ENCODE data around the gene PACS1. TPM values are rescaled to one million over a fixed set of nuclear protein-coding genes. Genes with fewer than 3 reads are reported as not detected.

The PACS1 gene
- total RNA-seq, 1 donor from 2014 or later = 49.9 TPM

- H3K4me1 Mint-ChIP-seq (ENCODE audit: unreplicated experiment) = no peaks in the 10 kb centered on the region
- TF ChIP-seq, protein P1, sequence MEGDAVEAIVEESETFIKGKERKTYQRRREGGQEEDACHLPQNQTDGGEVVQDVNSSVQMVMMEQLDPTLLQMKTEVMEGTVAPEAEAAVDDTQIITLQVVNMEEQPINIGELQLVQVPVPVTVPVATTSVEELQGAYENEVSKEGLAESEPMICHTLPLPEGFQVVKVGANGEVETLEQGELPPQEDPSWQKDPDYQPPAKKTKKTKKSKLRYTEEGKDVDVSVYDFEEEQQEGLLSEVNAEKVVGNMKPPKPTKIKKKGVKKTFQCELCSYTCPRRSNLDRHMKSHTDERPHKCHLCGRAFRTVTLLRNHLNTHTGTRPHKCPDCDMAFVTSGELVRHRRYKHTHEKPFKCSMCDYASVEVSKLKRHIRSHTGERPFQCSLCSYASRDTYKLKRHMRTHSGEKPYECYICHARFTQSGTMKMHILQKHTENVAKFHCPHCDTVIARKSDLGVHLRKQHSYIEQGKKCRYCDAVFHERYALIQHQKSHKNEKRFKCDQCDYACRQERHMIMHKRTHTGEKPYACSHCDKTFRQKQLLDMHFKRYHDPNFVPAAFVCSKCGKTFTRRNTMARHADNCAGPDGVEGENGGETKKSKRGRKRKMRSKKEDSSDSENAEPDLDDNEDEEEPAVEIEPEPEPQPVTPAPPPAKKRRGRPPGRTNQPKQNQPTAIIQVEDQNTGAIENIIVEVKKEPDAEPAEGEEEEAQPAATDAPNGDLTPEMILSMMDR (conservative IDR thresholded peaks at IDR 0.05) = no peak
- no peak for DNase-seq (ENCODE audit: extremely low spot score, unreplicated experiment)
- no peaks in the 10 kb centered on the region for H3K27me3 Mint-ChIP-seq
- no peaks in the 10 kb centered on the region for H3K9me3 Mint-ChIP-seq
- H3K36me3 Mint-ChIP-seq = peaks cover 50% of the 10 kb centered on the region
- no peak overlapping the region for H3K27ac Mint-ChIP-seq
- H3K4me3 Mint-ChIP-seq = no peak overlapping the region
Measured at GRCh38 chr11:66061268-66061667, 8.8 kb upstream of the PACS1 start.

DNA sequence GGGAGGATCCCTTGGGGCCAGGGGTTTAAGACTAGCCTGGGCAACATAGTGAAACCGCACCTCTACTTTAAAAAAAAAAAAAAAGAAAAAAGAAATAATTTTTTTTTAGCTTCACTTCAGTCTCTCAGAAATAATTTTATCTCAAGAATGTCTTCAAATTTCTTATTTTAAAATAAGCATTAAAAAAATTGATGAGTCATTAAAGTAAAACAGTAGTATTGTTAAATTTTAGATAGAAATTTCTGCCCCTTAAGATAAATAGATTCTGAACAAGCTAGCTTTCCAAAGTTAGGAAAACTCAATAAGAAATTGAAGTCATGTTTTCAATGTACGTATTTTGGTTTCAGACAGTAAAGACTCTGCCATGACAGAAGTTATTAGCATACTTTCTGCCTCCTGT, 7.7 kb upstream of the PACS1 start:
- Mint-ChIP-seq H3K27ac (no peak overlapping the region), H3K36me3 (peaks cover 58% of the 10 kb centered on the region)

DNA sequence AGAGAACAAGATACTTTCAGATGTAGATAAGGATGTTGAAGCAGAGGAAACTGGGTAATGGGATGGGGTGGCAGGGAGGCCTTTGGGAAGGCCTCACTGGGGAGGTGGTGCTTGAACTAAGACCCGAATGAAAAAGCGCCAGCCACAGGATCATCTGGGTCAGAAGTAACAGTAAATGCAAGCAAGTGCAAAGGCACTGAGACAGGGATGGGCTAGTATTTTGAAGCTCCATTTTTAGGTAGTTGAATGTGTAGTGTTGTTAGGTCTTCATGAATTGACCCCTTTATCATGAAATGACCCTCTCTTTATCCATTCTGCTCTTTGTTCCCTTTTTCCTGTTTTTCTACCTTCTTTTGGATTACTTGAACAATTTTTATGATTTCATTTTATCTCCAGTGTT, 6.2 kb upstream of the PACS1 start:
- no peaks in the 10 kb centered on the region for H3K9me3 Mint-ChIP-seq
- H3K4me1 Mint-ChIP-seq (ENCODE audit: unreplicated experiment) = peaks cover 7% of the 10 kb centered on the region
- no peak overlapping the region for H3K27ac Mint-ChIP-seq
- H3K27me3 Mint-ChIP-seq = no peaks in the 10 kb centered on the region
- H3K4me3 Mint-ChIP-seq = no peak overlapping the region
- peaks cover 61% of the 10 kb centered on the region for H3K36me3 Mint-ChIP-seq
- DNase-seq (ENCODE audit: extremely low spot score, unreplicated experiment) = no peak
- TF ChIP-seq, protein P1 (conservative IDR thresholded peaks at IDR 0.05) = no peak

More for the DNA sequence above, 7.7 kb upstream of the PACS1 start:
- DNase-seq (ENCODE audit: extremely low spot score, unreplicated experiment) = no peak
- Mint-ChIP-seq H3K4me1 (ENCODE audit: unreplicated experiment) (no peaks in the 10 kb centered on the region), H3K9me3 (no peaks in the 10 kb centered on the region), H3K4me3 (no peak overlapping the region), H3K27me3 (no peaks in the 10 kb centered on the region)
- TF ChIP-seq, protein P1 (conservative IDR thresholded peaks at IDR 0.05) = no peak

DNA sequence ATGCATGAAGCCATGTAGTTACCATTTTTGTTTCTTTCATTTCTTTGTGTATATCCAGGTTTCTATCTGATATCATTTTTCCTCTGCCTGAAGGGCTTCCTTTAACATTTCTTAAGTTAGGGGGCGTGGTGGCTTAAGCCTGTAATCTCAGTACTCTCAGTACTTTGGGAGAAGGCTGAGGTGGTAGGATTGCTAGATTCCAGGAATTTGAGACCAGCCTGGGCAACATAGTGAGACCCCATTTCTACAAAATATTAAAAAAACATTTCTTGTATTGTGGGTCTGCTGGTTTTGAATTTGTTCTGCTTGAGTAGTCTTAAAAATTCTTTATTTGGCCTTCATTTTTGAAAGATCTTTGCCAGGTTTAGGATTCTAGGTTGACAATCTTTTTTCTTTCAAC, 5.5 kb upstream of the PACS1 start:
- Mint-ChIP-seq H3K36me3 (peaks cover 66% of the 10 kb centered on the region), H3K27ac (no peak overlapping the region), H3K4me3 (no peak overlapping the region), H3K4me1 (ENCODE audit: unreplicated experiment) (peaks cover 14% of the 10 kb centered on the region), H3K9me3 (no peaks in the 10 kb centered on the region), H3K27me3 (no peaks in the 10 kb centered on the region)
- TF ChIP-seq, protein P1 (conservative IDR thresholded peaks at IDR 0.05) = no peak
- DNase-seq (ENCODE audit: extremely low spot score, unreplicated experiment) = no peak

DNA sequence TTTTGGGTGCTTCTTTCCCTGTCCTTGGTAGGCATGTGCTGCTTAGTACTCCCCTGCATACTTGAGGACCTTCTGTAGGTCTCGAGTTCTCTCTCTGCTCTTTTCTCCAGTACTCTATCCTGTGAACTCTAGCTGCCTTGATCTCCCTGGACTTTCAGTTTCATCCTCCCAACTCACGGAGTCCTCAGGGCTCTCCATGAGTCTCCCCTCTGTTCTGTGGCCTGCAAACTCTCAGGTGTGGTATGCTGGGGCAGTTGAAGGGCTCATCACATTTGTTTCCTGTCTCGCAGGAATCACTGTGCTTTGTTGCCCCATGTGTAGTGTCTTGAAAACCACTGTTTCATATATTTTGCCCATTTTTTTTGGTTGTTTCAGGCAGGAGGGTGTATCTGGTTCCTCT, 3.3 kb upstream of the PACS1 start:
- no peaks in the 10 kb centered on the region for H3K27me3 Mint-ChIP-seq
- TF ChIP-seq, protein P1 (conservative IDR thresholded peaks at IDR 0.05) = no peak
- peaks cover 53% of the 10 kb centered on the region for H3K36me3 Mint-ChIP-seq
- DNase-seq (ENCODE audit: extremely low spot score, unreplicated experiment) = no peak
- H3K27ac Mint-ChIP-seq = peak overlapping the region; percentile 55
- H3K4me3 Mint-ChIP-seq = no peak overlapping the region
- H3K4me1 Mint-ChIP-seq (ENCODE audit: unreplicated experiment) = peaks cover 22% of the 10 kb centered on the region
- H3K9me3 Mint-ChIP-seq = no peaks in the 10 kb centered on the region

DNA sequence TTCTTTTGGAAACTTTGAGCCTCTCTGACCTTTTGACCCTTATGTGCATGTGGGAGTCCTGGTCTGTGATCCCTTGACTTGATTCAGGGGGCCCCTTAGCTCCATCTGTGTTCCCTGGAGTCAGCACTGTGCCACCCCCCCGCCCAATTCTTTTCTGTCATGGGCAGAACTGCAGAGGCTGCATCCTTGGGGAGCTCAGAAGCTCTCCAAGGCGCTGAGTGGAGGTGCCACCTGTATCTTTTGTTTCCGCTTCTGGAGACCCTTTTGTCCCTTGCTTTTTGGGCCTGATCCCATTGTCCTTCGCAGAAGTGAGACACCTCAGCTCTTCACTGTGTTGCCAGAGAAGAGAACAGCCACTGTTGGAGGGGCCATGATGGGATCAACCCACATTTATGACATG, 2.4 kb upstream of the PACS1 start:
- H3K4me3 Mint-ChIP-seq = peak overlapping the region; percentile 94
- H3K36me3 Mint-ChIP-seq = peaks cover 51% of the 10 kb centered on the region
- H3K9me3 Mint-ChIP-seq = no peaks in the 10 kb centered on the region
- no peak for DNase-seq (ENCODE audit: extremely low spot score, unreplicated experiment)
- TF ChIP-seq, protein P1 (conservative IDR thresholded peaks at IDR 0.05) = no peak
- H3K27ac Mint-ChIP-seq = peak overlapping the region; percentile 97
- peaks cover 30% of the 10 kb centered on the region for H3K4me1 Mint-ChIP-seq (ENCODE audit: unreplicated experiment)
- no peaks in the 10 kb centered on the region for H3K27me3 Mint-ChIP-seq
